ENCODE results near the gene CDK5RAP1. TPM values are rescaled to one million over a fixed set of nuclear protein-coding genes. Genes with fewer than 3 reads are reported as not detected.
A peak's percentile ranks its signal among the peaks of the same experiment; 100 is the strongest.

The CDK5RAP1 gene
- polyA plus RNA-seq, 3 donors = 24.4 to 65.0 (median 25.5) TPM

GRCh38 chr20:33394718-33395117, 6.6 kb downstream of the CDK5RAP1 start:
- Histone ChIP-seq H4K20me1 (ENCODE audit: insufficient read depth, low read length) (peaks cover 48% of the 10 kb centered on the region), H3K27ac (ENCODE audit: low read depth in 1 of 2, low read length in 2 of 2) (no peak overlapping the region), H3K27me3 (ENCODE audit: control insufficient read depth in 2 of 2, insufficient read depth in 2 of 2, low read length in 2 of 2) (no peaks in the 10 kb centered on the region), H2AFZ (ENCODE audit: insufficient read depth, low read depth, low read length, poor library complexity, severe bottlenecking) (no peak overlapping the region), H3K4me3 (replicated peaks in 1 of 3; ENCODE audit: low read depth in 2 of 3, low read length in 3 of 3) (no peak overlapping the region), H3K36me3 (replicated peaks in 1 of 2; ENCODE audit: control insufficient read depth in 1 of 2, insufficient read depth in 2 of 2, low read length in 2 of 2) (peaks cover 49 to 75% of the 10 kb centered on the region in 2 donors), H3K9me3 (replicated peaks in 1 of 2; ENCODE audit: control insufficient read depth in 1 of 2, insufficient read depth in 1 of 2, low read length in 2 of 2) (no peaks in the 10 kb centered on the region), H3K4me2 (replicated peaks; ENCODE audit: extremely low read depth, low read length, poor library complexity, severe bottlenecking) (no peak overlapping the region), H3K79me2 (ENCODE audit: insufficient read depth, low read length) (peaks cover 31% of the 10 kb centered on the region), H3K9ac (ENCODE audit: insufficient read depth, low read length, poor library complexity, severe bottlenecking) (no peak overlapping the region), H3K4me1 (ENCODE audit: control insufficient read depth in 1 of 2, insufficient read depth in 2 of 2, low read length in 2 of 2) (peaks cover 6 to 7% of the 10 kb centered on the region in 2 donors)
- no peak for DNase-seq
- peaks cover 9% of the 10 kb centered on the region for H3K4me1 Mint-ChIP-seq
- peaks cover 57 to 75% of the 10 kb centered on the region in 2 donors for H3K36me3 Mint-ChIP-seq
- H3K4me3 Mint-ChIP-seq = no peak overlapping the region
- 96% methylated on average over 3 of the region's 4 CpGs for WGBS (ENCODE audit: insufficient coverage)
- H3K9me3 Mint-ChIP-seq = peaks cover 0 to 2% (median 0%) of the 10 kb centered on the region in 7 donors
- intact Hi-C loops (cut with micrococcal nuclease) = no loop called here
- TF ChIP-seq CTCF (IDR thresholded peaks at IDR 0.05) = no peak
- H3K27ac Mint-ChIP-seq = no peak overlapping the region
- peaks cover 0 to 2% (median 0%) of the 10 kb centered on the region in 3 donors for H3K27me3 Mint-ChIP-seq (ENCODE audit: low read depth in 3 of 3)

- peaks cover 0 to 2% (median 0%) of the 10 kb centered on the region in 7 donors for H3K9me3 Mint-ChIP-seq
- Histone ChIP-seq H3K9ac (ENCODE audit: insufficient read depth, low read length, poor library complexity, severe bottlenecking) (no peak overlapping the region), H3K27me3 (ENCODE audit: control insufficient read depth in 2 of 2, insufficient read depth in 2 of 2, low read length in 2 of 2) (no peaks in the 10 kb centered on the region), H3K9me3 (replicated peaks in 1 of 2; ENCODE audit: control insufficient read depth in 1 of 2, insufficient read depth in 1 of 2, low read length in 2 of 2) (no peaks in the 10 kb centered on the region), H3K4me3 (replicated peaks in 1 of 3; ENCODE audit: low read depth in 2 of 3, low read length in 3 of 3) (no peak overlapping the region), H3K4me1 (ENCODE audit: control insufficient read depth in 1 of 2, insufficient read depth in 2 of 2, low read length in 2 of 2) (no peaks in the 10 kb centered on the region), H3K79me2 (ENCODE audit: insufficient read depth, low read length) (peaks cover 20% of the 10 kb centered on the region), H3K27ac (ENCODE audit: low read depth in 1 of 2, low read length in 2 of 2) (no peak overlapping the region), H3K4me2 (replicated peaks; ENCODE audit: extremely low read depth, low read length, poor library complexity, severe bottlenecking) (no peak overlapping the region), H4K20me1 (ENCODE audit: insufficient read depth, low read length) (peaks cover 38% of the 10 kb centered on the region), H3K36me3 (replicated peaks in 1 of 2; ENCODE audit: control insufficient read depth in 1 of 2, insufficient read depth in 2 of 2, low read length in 2 of 2) (peaks cover 49 to 78% of the 10 kb centered on the region in 2 donors), H2AFZ (ENCODE audit: insufficient read depth, low read depth, low read length, poor library complexity, severe bottlenecking) (no peak overlapping the region)
- WGBS (ENCODE audit: insufficient coverage) = no CpG with 5 or more reads among the region's 4 CpGs
- intact Hi-C loops (cut with micrococcal nuclease) = no loop called here
- no peak for TF ChIP-seq CTCF (IDR thresholded peaks at IDR 0.05)
- no peak for DNase-seq
- peaks cover 0 to 2% (median 0%) of the 10 kb centered on the region in 3 donors for H3K27me3 Mint-ChIP-seq (ENCODE audit: low read depth in 3 of 3)
- H3K27ac Mint-ChIP-seq = peak overlapping the region in 1 of 7 donors; percentile 15
- no peak overlapping the region for H3K4me3 Mint-ChIP-seq
- peaks cover 3% of the 10 kb centered on the region for H3K4me1 Mint-ChIP-seq
- H3K36me3 Mint-ChIP-seq = peaks cover 62 to 80% of the 10 kb centered on the region in 2 donors
Observed at GRCh38 chr20:33393609-33394008, 7.7 kb downstream of the CDK5RAP1 start.
